ENCODE measurements around the gene KLHL12.

- TF ChIP-seq TOX (CRISPR knock-in tag; IDR thresholded peaks at IDR 0.05; ENCODE audit: borderline replicate concordance) (no peak), ESRRG (CRISPR knock-in tag; IDR thresholded peaks at IDR 0.05) (no peak), TCF4 (CRISPR knock-in tag; IDR thresholded peaks at IDR 0.05; ENCODE audit: borderline replicate concordance) (no peak), CSDC2 (CRISPR knock-in tag; IDR thresholded peaks at IDR 0.05) (no peak), GLIS3 (CRISPR knock-in tag; IDR thresholded peaks at IDR 0.05) (no peak)
Measured at GRCh38 chr1:202879128-202879527, 47.9 kb downstream of the KLHL12 start.

Measured in SK-N-SH treated with all-trans-retinoic acid at 6 μM for 48 hours (cell line).